ENCODE data around the gene AGXT.

DNA sequence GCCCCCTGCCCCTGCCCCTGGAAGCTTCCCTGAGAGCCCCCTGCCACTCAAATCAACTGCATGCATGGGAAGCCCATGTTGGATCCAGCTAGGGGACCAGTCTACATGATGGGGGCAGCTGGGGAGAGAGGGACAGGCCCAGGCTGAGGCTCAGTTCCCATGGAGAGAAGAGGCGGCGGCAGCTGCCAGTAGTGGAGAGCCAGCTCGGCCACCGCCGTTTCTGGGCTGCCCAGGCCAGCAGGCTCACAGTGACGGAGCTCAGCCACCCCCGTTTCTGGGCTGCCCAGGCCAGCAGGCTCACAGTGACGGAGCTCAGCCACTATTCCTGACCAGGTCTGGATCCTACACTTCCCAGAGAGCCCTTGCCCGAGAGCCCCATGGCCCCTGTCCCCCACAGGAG is 23.7 kb downstream of the AGXT start:
- TF ChIP-seq CTCF (conservative IDR thresholded peaks at IDR 0.05; ENCODE audit: low read length) (no peak), EZH2phosphoT487 (IDR thresholded peaks at IDR 0.05; ENCODE audit: borderline replicate concordance, low read depth, low read length) (no peak)
